Bronchial epithelial cell (primary cell): ENCODE results near the gene ICE1. TPM values are rescaled to one million over a fixed set of nuclear protein-coding genes. Genes with fewer than 3 reads are reported as not detected.

ENCODE experiments used
- DNase-seq: peaks from one replicate; pipeline ENCODE4 v3.0.0-alpha.2; 2010; ENCODE audit warnings: low read depth
- FAIRE-seq: peaks from 2 replicates; lab custom pipeline; 2011; peaks lifted over from hg19 to GRCh38; lab: Jason Lieb, UNC
- H3K27me3 ChIP-seq: 2 replicates; pipeline ENCODE4 v1.5.1; 2011; ENCODE audit warnings: low read length; ENCODE audit not compliant: control insufficient read depth, insufficient read depth
- H3K36me3 ChIP-seq: 2 replicates; pipeline ENCODE4 v1.5.1; 2011; ENCODE audit warnings: low read length; ENCODE audit not compliant: control insufficient read depth, insufficient read depth
- H3K4me3 ChIP-seq: 2 replicates; pipeline ENCODE4 v1.5.1; 2011; ENCODE audit warnings: mild to moderate bottlenecking, low read depth, low read length, control low read depth
- total RNA-seq: library from RNA; depleted of rRNA; stranded (reverse); fragments of >200 nt; gene quantifications from 2 replicates; pipeline ENCODE4 v1.2.1, GENCODE V29; 2014
- TF ChIP-seq, protein P1 (sequence below): IDR thresholded peaks from 2 replicates; pipeline ENCODE4 v1.5.1; 2011; ENCODE audit warnings: mild to moderate bottlenecking, moderate library complexity, low read length, control low read depth, inconsistent platforms; ENCODE audit not compliant: insufficient read depth, severe bottlenecking

Gene ICE1
- total RNA-seq, 1 donor from 2014 or later = 19.7 TPM

DNA sequence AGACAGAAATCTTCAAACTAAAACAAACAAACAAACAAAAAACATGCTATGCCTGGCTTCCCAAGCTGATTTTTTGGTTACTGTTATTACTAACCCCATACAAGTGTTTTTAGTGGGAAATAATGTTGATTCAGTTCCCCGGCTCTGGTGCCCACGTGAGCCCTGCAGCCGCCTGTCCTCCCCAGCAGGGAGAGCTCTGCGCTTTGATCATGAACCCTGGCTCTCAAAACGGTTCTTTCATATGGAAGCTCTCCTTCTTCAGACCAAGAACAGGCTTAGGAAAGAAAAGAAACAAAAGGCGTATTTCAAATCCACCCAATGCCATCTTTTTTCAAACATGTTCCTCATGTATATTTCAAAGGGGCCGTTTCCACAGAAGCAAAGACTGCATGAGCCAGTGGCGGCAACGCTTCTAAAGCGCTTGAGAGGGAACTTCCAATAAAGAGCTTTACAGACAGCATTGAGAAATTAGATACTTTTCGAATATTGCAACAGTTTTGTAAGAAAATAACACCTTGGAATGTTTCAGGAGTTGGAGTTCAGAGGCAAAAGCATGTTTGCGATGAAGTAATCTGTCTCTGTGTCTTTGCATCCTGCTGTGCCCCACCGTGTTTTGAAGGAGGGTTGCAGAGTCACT lies 74.8 kb downstream of the ICE1 start:
- Histone ChIP-seq H3K27me3 (peaks cover 2% of the 10 kb centered on the region), H3K36me3 (no peaks in the 10 kb centered on the region), H3K4me3 (no peak overlapping the region)
- FAIRE-seq (no peak), DNase-seq (peak; percentile 52)
- TF ChIP-seq, protein P1, sequence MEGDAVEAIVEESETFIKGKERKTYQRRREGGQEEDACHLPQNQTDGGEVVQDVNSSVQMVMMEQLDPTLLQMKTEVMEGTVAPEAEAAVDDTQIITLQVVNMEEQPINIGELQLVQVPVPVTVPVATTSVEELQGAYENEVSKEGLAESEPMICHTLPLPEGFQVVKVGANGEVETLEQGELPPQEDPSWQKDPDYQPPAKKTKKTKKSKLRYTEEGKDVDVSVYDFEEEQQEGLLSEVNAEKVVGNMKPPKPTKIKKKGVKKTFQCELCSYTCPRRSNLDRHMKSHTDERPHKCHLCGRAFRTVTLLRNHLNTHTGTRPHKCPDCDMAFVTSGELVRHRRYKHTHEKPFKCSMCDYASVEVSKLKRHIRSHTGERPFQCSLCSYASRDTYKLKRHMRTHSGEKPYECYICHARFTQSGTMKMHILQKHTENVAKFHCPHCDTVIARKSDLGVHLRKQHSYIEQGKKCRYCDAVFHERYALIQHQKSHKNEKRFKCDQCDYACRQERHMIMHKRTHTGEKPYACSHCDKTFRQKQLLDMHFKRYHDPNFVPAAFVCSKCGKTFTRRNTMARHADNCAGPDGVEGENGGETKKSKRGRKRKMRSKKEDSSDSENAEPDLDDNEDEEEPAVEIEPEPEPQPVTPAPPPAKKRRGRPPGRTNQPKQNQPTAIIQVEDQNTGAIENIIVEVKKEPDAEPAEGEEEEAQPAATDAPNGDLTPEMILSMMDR = peak; percentile 84

DNA sequence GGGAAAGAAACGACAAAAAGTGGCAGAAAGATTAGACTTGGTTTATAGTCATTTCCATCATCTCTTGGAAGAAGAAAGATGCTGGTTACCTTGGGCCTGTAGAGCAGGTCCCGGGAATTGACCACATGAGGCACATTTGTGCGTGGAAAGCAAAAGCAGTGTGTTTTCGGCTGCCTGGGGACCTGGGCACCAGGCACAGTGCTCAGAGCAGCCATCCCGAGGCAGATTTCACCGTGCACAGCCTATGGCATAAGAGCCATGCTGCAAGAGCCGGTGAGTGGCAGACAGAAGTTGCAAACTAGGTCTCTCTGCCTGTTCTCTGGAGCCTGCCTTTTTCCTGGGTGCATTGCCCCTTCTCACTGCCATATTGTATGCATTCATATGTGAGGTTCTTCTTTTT lies 77.0 kb downstream of the ICE1 start:
- FAIRE-seq = no peak
- Histone ChIP-seq H3K27me3 (peaks cover 2% of the 10 kb centered on the region), H3K4me3 (no peak overlapping the region), H3K36me3 (no peaks in the 10 kb centered on the region)
- TF ChIP-seq, protein P1 = no peak
- DNase-seq = no peak

DNA sequence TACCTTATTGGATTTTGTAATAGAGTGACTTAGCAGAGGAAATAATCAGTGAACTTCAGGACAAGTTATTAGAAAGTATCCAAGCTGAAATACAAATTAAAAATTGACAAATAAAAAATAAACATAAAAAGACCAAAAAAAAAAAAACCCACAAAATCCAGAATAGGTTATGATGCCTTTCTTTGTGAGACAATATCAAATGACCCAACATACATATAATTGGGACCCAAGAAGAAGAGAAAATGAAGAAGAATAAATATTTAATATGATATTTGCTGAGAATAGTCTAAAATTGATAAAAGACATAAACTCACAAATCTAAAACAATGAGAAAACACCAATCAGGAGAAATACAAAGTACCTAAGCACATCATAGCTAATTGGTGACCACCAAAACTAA lies 81.8 kb downstream of the ICE1 start:
- Histone ChIP-seq H3K27me3 (no peaks in the 10 kb centered on the region), H3K36me3 (no peaks in the 10 kb centered on the region), H3K4me3 (no peak overlapping the region)
- DNase-seq (no peak), FAIRE-seq (no peak)
- TF ChIP-seq, protein P1 = no peak

DNA sequence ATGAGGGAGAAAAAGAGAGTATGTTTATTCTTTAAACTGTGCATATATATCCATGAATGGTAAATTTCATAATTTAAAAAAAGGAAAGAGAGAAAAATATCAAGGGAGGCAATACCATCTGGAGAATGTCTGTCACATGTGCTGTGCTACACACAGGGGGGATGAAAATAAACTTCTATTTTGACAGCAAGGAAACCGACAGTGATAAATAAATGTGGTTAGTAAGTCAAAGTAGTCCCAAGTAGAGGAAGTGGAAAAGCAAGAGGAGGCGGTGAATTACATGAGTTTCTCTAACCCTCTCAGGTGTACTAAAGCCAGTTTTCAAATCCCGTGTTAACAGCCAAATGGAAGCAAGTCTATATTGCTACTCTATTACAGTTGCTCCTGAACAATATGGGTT lies 83.3 kb downstream of the ICE1 start:
- Histone ChIP-seq H3K27me3 (no peaks in the 10 kb centered on the region), H3K36me3 (no peaks in the 10 kb centered on the region), H3K4me3 (no peak overlapping the region)
- DNase-seq = no peak
- TF ChIP-seq, protein P1 = no peak
- FAIRE-seq = no peak

DNA sequence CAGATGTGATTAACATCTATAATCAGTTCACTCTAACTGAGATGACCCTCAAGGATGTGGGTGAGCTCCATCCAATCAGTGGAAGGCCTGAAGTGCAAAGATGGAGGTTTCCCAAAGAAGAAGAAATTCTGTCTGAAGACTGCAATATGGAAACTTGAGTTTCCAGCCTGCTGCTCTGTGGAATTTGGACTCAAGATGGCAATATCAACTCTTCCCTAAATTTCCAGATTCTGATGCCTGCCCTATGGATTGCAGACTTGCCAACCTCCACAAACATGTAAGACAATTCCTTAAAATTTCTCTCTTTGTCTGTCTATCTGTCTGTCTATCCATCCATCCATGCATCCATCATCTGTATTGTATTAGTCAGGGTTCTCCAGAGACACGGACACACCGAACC lies 85.9 kb downstream of the ICE1 start:
- no peaks in the 10 kb centered on the region for H3K27me3 ChIP-seq
- no peak for FAIRE-seq

More for the DNA sequence above, 85.9 kb downstream of the ICE1 start:
- no peaks in the 10 kb centered on the region for H3K36me3 ChIP-seq
- no peak for DNase-seq
- TF ChIP-seq, protein P1 = no peak
- no peak overlapping the region for H3K4me3 ChIP-seq
